Measurements from ENCODE around the gene ZNF385C.

GRCh38 chr17:42053731-42054500 lies 44.4 kb downstream of the ZNF385C start:
- TF ChIP-seq, protein P1, sequence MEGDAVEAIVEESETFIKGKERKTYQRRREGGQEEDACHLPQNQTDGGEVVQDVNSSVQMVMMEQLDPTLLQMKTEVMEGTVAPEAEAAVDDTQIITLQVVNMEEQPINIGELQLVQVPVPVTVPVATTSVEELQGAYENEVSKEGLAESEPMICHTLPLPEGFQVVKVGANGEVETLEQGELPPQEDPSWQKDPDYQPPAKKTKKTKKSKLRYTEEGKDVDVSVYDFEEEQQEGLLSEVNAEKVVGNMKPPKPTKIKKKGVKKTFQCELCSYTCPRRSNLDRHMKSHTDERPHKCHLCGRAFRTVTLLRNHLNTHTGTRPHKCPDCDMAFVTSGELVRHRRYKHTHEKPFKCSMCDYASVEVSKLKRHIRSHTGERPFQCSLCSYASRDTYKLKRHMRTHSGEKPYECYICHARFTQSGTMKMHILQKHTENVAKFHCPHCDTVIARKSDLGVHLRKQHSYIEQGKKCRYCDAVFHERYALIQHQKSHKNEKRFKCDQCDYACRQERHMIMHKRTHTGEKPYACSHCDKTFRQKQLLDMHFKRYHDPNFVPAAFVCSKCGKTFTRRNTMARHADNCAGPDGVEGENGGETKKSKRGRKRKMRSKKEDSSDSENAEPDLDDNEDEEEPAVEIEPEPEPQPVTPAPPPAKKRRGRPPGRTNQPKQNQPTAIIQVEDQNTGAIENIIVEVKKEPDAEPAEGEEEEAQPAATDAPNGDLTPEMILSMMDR (IDR thresholded peaks at IDR 0.05) = no peak
- no peak for TF ChIP-seq POLR2A (IDR thresholded peaks at IDR 0.05)

Measured in body of pancreas (tissue), 4 donors.